Keratinocyte (primary cell): ENCODE measurements around the gene ACTG1. TPM values are rescaled to one million over a fixed set of nuclear protein-coding genes. Genes with fewer than 3 reads are reported as not detected.
A peak's percentile ranks its signal among the peaks of the same experiment; 100 is the strongest.

Experiments
- DNase-seq: peaks from one replicate; pipeline ENCODE4 v3.0.0-alpha.2; 2011; ENCODE audit warnings: low read depth, missing footprints, low spot score
- FAIRE-seq: peaks from 2 replicates; lab custom pipeline; 2011; peaks lifted over from hg19 to GRCh38; lab: Jason Lieb, UNC
- H2AFZ ChIP-seq: 2 replicates; pipeline ENCODE4 v1.6.0; 2012; ENCODE audit warnings: low read length, control low read depth, inconsistent platforms; ENCODE audit not compliant: control insufficient read depth
- H3K27ac ChIP-seq: 2 replicates; pipeline ENCODE4 v1.5.1; 2011; ENCODE audit warnings: low read length; ENCODE audit not compliant: control insufficient read depth, insufficient read depth
- H3K27me3 ChIP-seq: 3 replicates; pipeline ENCODE4 v1.6.0; 2011; ENCODE audit warnings: low read length; ENCODE audit not compliant: control insufficient read depth, insufficient read depth; ENCODE audit errors: extremely low read depth
- H3K36me3 ChIP-seq, 2 experiments: 2 replicates in 1 of 2; 3 replicates in 1 of 2; pipeline ENCODE4 v1.5.1; 2011; ENCODE audit warnings: low read length in 2 of 2, mild to moderate bottlenecking in 1 of 2; ENCODE audit not compliant: control insufficient read depth in 2 of 2, insufficient read depth in 2 of 2; ENCODE audit errors: extremely low read depth in 1 of 2
- H3K4me1 ChIP-seq: 3 replicates; pipeline ENCODE4 v1.5.1; 2011; ENCODE audit warnings: low read length; ENCODE audit not compliant: control insufficient read depth, insufficient read depth; ENCODE audit errors: extremely low read depth
- H3K4me2 ChIP-seq: 3 replicates; pipeline ENCODE4 v1.6.0; 2011; ENCODE audit warnings: low read depth, low read length; ENCODE audit not compliant: control insufficient read depth, insufficient read depth; ENCODE audit errors: extremely low read depth
- H3K4me3 ChIP-seq, 3 experiments: fragments of 200-600 bp in 1 of 3; sonication (generic) in 1 of 3; 2 replicates in 2 of 3; 3 replicates in 1 of 3; pipeline ENCODE4 v1.5.1; 2011 to 2016; ENCODE audit warnings: low read length in 3 of 3, mild to moderate bottlenecking in 3 of 3, control low read depth in 2 of 3, inconsistent platforms in 1 of 3, low read depth in 1 of 3, mixed read lengths in 1 of 3, mixed run types in 1 of 3, moderate library complexity in 1 of 3; ENCODE audit not compliant: control insufficient read depth in 2 of 3, insufficient read depth in 2 of 3; ENCODE audit errors: extremely low read depth in 1 of 3
- H3K79me2 ChIP-seq: 2 replicates; pipeline ENCODE4 v1.6.0; 2012; ENCODE audit warnings: low read length; ENCODE audit not compliant: control insufficient read depth, insufficient read depth
- H3K9ac ChIP-seq: 3 replicates; pipeline ENCODE4 v1.6.0; 2011; ENCODE audit warnings: low read length; ENCODE audit not compliant: control insufficient read depth, insufficient read depth; ENCODE audit errors: extremely low read depth
- H3K9me1 ChIP-seq: 3 replicates; pipeline ENCODE4 v1.6.0; 2011; ENCODE audit warnings: low read length; ENCODE audit not compliant: control insufficient read depth, insufficient read depth; ENCODE audit errors: extremely low read depth
- H3K9me3 ChIP-seq: 2 replicates; pipeline ENCODE4 v1.5.1; 2012; ENCODE audit warnings: low read depth, low read length; ENCODE audit not compliant: control insufficient read depth
- H4K20me1 ChIP-seq: 3 replicates; pipeline ENCODE4 v1.6.0; 2011; ENCODE audit warnings: low read length; ENCODE audit not compliant: control insufficient read depth, insufficient read depth; ENCODE audit errors: extremely low read depth
- EZH2 ChIP-seq: IDR thresholded peaks from one replicate; pipeline ENCODE4 v1.6.1; 2012; ENCODE audit warnings: inconsistent platforms, mild to moderate bottlenecking, low read length, moderate library complexity
- dilution Hi-C: fragments of 300-500 bp; cut with MboI; formaldehyde crosslinking; loops from one replicate; pipeline ENCODE4 v1.7.0; 2020; ENCODE audit warnings: low sequenced_read_pairs; ENCODE audit not compliant: extremely low pct_ligation_motif_present
- polyA plus RNA-seq, 5 experiments: library from polyadenylated mRNA; depleted of rRNA in 3 of 5; stranded (reverse) in 3 of 5; stranded (forward) in 1 of 5; unstranded in 1 of 5; fragments of >200 nt; gene quantifications; 1 replicate in 1 of 5; 2 replicates in 3 of 5; 3 replicates in 1 of 5; pipeline versions ENCODE4 v1.2.1 to v1.2.3, GENCODE V29; 2011 to 2012; ENCODE audit warnings: missing spikeins in 2 of 5, low read depth in 1 of 5, low replicate concordance in 1 of 5
- TF ChIP-seq, protein P1 (sequence below), 3 experiments: IDR thresholded peaks in 1 of 3; conservative IDR thresholded peaks in 1 of 3; optimal IDR thresholded peaks in 1 of 3; 2 replicates in 2 of 3; 3 replicates in 1 of 3; pipeline versions ENCODE3 to v1.5.1; 2011; ENCODE audit warnings: low read length in 3 of 3, mild to moderate bottlenecking in 3 of 3, moderate library complexity in 2 of 3, control low read depth in 1 of 3, inconsistent platforms in 1 of 3; ENCODE audit not compliant: insufficient read depth in 2 of 3; ENCODE audit errors: extremely low read depth in 1 of 3

The ACTG1 gene
- polyA plus RNA-seq, 1 donor (not counting 4 experiments of a cell fraction or from before 2014, with no cell fraction given): 1,867 TPM

DNA sequence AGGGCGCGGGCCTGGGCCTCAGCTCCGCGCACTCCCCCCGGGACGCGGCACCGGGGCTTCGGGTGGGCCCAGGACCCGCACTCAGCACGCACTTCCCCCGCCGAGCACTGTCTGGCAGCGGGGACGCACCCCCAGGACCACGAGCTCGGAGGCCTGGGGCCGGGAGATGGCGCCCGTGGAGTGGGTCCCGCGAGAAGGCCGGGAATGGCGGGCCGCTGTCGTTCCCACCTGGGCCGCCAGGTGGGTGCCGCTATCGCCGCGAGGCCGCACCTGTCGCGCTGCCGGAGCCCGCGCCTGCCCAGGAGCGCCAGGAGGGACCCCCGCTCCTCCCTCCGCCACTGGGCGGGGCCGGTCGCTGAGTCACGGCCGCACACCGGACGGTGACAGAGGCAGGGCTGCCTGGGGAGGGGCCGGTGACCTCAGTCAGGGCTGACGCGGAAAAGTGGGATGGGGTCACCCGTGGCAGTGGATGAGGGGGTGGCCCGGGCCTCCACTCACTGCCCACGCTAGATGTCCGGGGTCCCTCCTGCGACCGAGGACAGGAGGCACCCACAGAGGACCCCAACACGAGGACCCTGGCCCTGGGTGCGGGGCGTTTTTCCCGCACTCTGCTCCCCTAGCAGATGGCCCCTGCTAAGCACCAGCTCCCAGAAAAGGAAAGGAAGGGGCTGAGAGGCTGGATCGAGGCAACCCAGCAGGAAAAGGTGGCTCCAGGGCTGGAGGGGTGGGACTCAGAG is 6.9 kb upstream of the ACTG1 start:
- no peak for TF ChIP-seq EZH2
- TF ChIP-seq, protein P1, sequence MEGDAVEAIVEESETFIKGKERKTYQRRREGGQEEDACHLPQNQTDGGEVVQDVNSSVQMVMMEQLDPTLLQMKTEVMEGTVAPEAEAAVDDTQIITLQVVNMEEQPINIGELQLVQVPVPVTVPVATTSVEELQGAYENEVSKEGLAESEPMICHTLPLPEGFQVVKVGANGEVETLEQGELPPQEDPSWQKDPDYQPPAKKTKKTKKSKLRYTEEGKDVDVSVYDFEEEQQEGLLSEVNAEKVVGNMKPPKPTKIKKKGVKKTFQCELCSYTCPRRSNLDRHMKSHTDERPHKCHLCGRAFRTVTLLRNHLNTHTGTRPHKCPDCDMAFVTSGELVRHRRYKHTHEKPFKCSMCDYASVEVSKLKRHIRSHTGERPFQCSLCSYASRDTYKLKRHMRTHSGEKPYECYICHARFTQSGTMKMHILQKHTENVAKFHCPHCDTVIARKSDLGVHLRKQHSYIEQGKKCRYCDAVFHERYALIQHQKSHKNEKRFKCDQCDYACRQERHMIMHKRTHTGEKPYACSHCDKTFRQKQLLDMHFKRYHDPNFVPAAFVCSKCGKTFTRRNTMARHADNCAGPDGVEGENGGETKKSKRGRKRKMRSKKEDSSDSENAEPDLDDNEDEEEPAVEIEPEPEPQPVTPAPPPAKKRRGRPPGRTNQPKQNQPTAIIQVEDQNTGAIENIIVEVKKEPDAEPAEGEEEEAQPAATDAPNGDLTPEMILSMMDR (optimal IDR thresholded peaks at IDR 0.05 in 1 of 3, IDR thresholded peaks at IDR 0.05 in 1 of 3, conservative IDR thresholded peaks at IDR 0.05 in 1 of 3; ENCODE audit: extremely low read depth in 1 of 3, insufficient read depth in 2 of 3, low read length in 3 of 3): peak; percentile 47 to 71 (median 59)
- no peaks in the 10 kb centered on the region for H3K9me1 ChIP-seq
- H3K79me2 ChIP-seq: no peaks in the 10 kb centered on the region
- H3K9me3 ChIP-seq: no peaks in the 10 kb centered on the region
- H3K27ac ChIP-seq: no peak overlapping the region
- DNase-seq: no peak
- H4K20me1 ChIP-seq: peaks cover 3% of the 10 kb centered on the region
- H2AFZ ChIP-seq: peak overlapping the region; percentile 46
- H3K9ac ChIP-seq: peak overlapping the region; percentile 37
- H3K4me3 ChIP-seq: peak overlapping the region; percentile 30 to 57 (median 51)
- no peak for FAIRE-seq
- H3K4me2 ChIP-seq: peak overlapping the region; percentile 84
- H3K36me3 ChIP-seq: no peaks in the 10 kb centered on the region
- peaks cover 19% of the 10 kb centered on the region for H3K27me3 ChIP-seq
- H3K4me1 ChIP-seq: peaks cover 14% of the 10 kb centered on the region
- dilution Hi-C loops: no loop called here

DNA sequence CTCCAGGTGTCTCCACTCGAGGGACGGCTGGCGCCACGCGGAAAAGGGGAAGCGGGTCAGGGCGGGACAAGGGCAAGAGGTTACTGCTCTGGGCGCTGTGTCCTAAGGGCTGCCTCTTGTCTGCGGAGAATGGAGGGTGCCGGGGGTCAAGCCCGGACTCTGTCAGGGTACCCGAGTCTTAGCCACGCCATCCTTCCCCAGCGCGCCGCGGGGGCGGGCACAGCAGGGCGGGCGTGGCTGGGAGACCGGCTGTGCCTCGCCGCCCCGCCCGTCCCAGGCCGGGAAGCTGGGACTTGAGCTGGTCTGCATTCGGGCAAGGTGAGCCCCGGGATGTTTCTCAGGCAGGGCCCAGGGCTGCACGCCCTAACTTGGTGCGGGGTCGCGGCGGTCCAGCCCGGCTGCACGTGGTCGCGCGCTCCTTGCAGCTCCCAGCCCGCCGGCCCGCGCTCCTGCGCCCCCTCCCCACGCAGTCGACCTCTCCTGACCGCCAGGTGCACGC is 6.2 kb upstream of the ACTG1 start:
- H3K4me3 ChIP-seq: peak overlapping the region; percentile 30 to 57 (median 51)
- DNase-seq: no peak
- H3K79me2 ChIP-seq: no peaks in the 10 kb centered on the region
- H2AFZ ChIP-seq: peak overlapping the region; percentile 46
- H3K4me2 ChIP-seq: peak overlapping the region; percentile 84
- TF ChIP-seq, protein P1 (optimal IDR thresholded peaks at IDR 0.05 in 1 of 3, IDR thresholded peaks at IDR 0.05 in 1 of 3, conservative IDR thresholded peaks at IDR 0.05 in 1 of 3; ENCODE audit: extremely low read depth in 1 of 3, insufficient read depth in 2 of 3, low read length in 3 of 3): no peak
- no peak for TF ChIP-seq EZH2
- no peaks in the 10 kb centered on the region for H3K36me3 ChIP-seq
- FAIRE-seq: no peak
- H3K9me1 ChIP-seq: no peaks in the 10 kb centered on the region
- H4K20me1 ChIP-seq: peaks cover under 1% of the 10 kb centered on the region
- peak overlapping the region; percentile 37 for H3K9ac ChIP-seq
- no peak overlapping the region for H3K27ac ChIP-seq
- H3K4me1 ChIP-seq: peaks cover 14% of the 10 kb centered on the region
- H3K9me3 ChIP-seq: no peaks in the 10 kb centered on the region
- peaks cover 17% of the 10 kb centered on the region for H3K27me3 ChIP-seq
- dilution Hi-C loops: no loop called here
